ENCODE data around the gene TFEC. TPM values are rescaled to one million over a fixed set of nuclear protein-coding genes. Genes with fewer than 3 reads are reported as not detected.

The TFEC gene
- polyA plus RNA-seq, 1 of the 3 experiments (the other 2 are of a cell fraction) = not detected

DNA sequence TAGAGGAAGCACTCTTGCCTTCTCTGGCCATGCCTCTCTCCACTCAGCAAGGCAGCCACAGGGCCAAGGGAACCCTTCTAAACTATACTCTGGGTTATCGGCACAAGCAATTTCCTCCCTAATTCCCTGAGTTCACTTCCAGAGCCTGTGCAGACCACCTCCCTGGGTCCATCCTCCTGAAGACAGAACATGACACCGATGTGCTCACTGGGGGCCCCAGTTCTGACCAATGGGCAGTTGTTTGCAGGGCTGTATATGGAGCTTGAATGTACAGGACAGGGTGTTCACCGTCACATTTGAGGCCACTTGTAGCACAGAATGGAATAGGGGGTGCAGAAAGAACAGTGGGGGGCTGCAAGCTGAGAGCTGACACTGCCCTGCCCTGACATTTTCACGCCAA lies 77.7 kb downstream of the TFEC start:
- TF ChIP-seq RCOR1 (IDR thresholded peaks at IDR 0.05; ENCODE audit: low read length) (no peak), GABPA (IDR thresholded peaks at IDR 0.05; ENCODE audit: low read depth) (no peak), EP300 (IDR thresholded peaks at IDR 0.05; ENCODE audit: borderline replicate concordance in 1 of 2, low read depth in 1 of 2, low read length in 1 of 2) (no peak), NRF1 (IDR thresholded peaks at IDR 0.05; ENCODE audit: low read depth, low read length) (no peak), RAD21 (IDR thresholded peaks at IDR 0.05; ENCODE audit: low read length) (no peak), TEAD4 (IDR thresholded peaks at IDR 0.05; ENCODE audit: borderline replicate concordance, insufficient read depth) (no peak), SIN3A (IDR thresholded peaks at IDR 0.05; ENCODE audit: borderline replicate concordance, low read depth, low read length) (no peak), TCF12 (IDR thresholded peaks at IDR 0.05) (no peak), SMC3 (IDR thresholded peaks at IDR 0.05; ENCODE audit: low read depth, low read length) (no peak), MEF2A (IDR thresholded peaks at IDR 0.05; ENCODE audit: borderline replicate concordance, low read depth) (no peak), FOXM1 (IDR thresholded peaks at IDR 0.05; ENCODE audit: low read depth) (no peak), FOSL2 (IDR thresholded peaks at IDR 0.05; ENCODE audit: borderline replicate concordance, low read depth) (no peak), RFX5 (IDR thresholded peaks at IDR 0.05; ENCODE audit: low read length) (no peak), JUND (IDR thresholded peaks at IDR 0.05) (no peak)
- TF ChIP-seq, protein P1, sequence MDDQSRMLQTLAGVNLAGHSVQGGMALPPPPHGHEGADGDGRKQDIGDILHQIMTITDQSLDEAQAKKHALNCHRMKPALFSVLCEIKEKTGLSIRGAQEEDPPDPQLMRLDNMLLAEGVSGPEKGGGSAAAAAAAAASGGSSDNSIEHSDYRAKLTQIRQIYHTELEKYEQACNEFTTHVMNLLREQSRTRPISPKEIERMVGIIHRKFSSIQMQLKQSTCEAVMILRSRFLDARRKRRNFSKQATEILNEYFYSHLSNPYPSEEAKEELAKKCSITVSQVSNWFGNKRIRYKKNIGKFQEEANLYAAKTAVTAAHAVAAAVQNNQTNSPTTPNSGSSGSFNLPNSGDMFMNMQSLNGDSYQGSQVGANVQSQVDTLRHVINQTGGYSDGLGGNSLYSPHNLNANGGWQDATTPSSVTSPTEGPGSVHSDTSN (IDR thresholded peaks at IDR 0.05) = no peak
- TF ChIP-seq, protein P2, sequence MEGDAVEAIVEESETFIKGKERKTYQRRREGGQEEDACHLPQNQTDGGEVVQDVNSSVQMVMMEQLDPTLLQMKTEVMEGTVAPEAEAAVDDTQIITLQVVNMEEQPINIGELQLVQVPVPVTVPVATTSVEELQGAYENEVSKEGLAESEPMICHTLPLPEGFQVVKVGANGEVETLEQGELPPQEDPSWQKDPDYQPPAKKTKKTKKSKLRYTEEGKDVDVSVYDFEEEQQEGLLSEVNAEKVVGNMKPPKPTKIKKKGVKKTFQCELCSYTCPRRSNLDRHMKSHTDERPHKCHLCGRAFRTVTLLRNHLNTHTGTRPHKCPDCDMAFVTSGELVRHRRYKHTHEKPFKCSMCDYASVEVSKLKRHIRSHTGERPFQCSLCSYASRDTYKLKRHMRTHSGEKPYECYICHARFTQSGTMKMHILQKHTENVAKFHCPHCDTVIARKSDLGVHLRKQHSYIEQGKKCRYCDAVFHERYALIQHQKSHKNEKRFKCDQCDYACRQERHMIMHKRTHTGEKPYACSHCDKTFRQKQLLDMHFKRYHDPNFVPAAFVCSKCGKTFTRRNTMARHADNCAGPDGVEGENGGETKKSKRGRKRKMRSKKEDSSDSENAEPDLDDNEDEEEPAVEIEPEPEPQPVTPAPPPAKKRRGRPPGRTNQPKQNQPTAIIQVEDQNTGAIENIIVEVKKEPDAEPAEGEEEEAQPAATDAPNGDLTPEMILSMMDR (IDR thresholded peaks at IDR 0.05) = no peak
- H3K4me2 ChIP-seq = no peak overlapping the region
- H2AFZ ChIP-seq (ENCODE audit: low read depth) = no peak overlapping the region
- no peaks in the 10 kb centered on the region for H4K20me1 ChIP-seq (ENCODE audit: insufficient read depth)
- no peak for DNase-seq
- no peaks in the 10 kb centered on the region for H3K27me3 ChIP-seq (ENCODE audit: insufficient read depth)
- no peaks in the 10 kb centered on the region for H3F3A ChIP-seq (replicated peaks; ENCODE audit: insufficient read depth)
- H3K79me2 ChIP-seq (ENCODE audit: insufficient read depth) = no peaks in the 10 kb centered on the region
- ChIA-PET POLR2A (no interaction called here), CTCF (no interaction called here)
- no peaks in the 10 kb centered on the region for H3K9me2 ChIP-seq
- H3K4me1 ChIP-seq (ENCODE audit: control insufficient read depth in 1 of 2, insufficient read depth in 2 of 2, low read depth in 1 of 2, low read length in 1 of 2) = no peaks in the 10 kb centered on the region
- WGBS (ENCODE audit: low lambda C conversion rate) = 6% methylated on average over 4 of the region's 4 CpGs
- H3K36me3 ChIP-seq (replicated peaks in 1 of 2; ENCODE audit: control insufficient read depth in 1 of 2, insufficient read depth in 2 of 2, low read length in 1 of 2) = no peaks in the 10 kb centered on the region
- H3K27ac ChIP-seq (ENCODE audit: low read depth in 2 of 2, low read length in 1 of 2) = no peak overlapping the region
- H3K4me3 ChIP-seq (ENCODE audit: low read depth in 2 of 2, low read length in 1 of 2) = no peak overlapping the region
- H3K9ac ChIP-seq = no peak overlapping the region
- H3K9me3 ChIP-seq = no peaks in the 10 kb centered on the region

DNA sequence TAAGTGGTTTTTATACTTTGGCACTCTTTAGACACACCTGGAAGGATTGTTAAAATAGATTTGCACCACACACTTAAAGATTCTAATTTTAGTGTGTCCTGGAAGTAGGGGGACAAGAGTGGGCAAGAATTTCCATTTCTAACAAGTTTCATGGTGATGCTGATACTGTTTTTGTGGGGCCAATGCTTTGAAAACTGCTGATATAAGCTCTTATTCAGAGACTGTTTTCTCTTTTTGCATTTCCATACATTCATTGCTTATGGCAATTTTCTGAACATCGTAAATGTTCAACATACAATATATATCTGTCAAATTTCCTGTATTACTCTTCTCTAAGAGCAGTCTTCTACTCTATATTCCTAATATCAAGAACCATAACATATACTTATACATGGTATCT lies 79.0 kb downstream of the TFEC start:
- CTCF ChIA-PET = no interaction called here
- no peak overlapping the region for H3K4me3 ChIP-seq (ENCODE audit: low read depth in 2 of 2, low read length in 1 of 2)
- WGBS (ENCODE audit: low lambda C conversion rate) = 0% methylated on average over 1 of the region's 1 CpG
- TF ChIP-seq, protein P2 (IDR thresholded peaks at IDR 0.05) = no peak
- TF ChIP-seq, protein P3, sequence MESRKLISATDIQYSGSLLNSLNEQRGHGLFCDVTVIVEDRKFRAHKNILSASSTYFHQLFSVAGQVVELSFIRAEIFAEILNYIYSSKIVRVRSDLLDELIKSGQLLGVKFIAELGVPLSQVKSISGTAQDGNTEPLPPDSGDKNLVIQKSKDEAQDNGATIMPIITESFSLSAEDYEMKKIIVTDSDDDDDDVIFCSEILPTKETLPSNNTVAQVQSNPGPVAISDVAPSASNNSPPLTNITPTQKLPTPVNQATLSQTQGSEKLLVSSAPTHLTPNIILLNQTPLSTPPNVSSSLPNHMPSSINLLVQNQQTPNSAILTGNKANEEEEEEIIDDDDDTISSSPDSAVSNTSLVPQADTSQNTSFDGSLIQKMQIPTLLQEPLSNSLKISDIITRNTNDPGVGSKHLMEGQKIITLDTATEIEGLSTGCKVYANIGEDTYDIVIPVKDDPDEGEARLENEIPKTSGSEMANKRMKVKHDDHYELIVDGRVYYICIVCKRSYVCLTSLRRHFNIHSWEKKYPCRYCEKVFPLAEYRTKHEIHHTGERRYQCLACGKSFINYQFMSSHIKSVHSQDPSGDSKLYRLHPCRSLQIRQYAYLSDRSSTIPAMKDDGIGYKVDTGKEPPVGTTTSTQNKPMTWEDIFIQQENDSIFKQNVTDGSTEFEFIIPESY (IDR thresholded peaks at IDR 0.05; ENCODE audit: borderline replicate concordance, low read depth) = no peak
- no peak for TF ChIP-seq NRF1 (IDR thresholded peaks at IDR 0.05; ENCODE audit: low read depth, low read length)
- TF ChIP-seq RFX5 (IDR thresholded peaks at IDR 0.05; ENCODE audit: low read length) = no peak
- TF ChIP-seq POLR2AphosphoS5 (IDR thresholded peaks at IDR 0.05; ENCODE audit: low read depth, low read length) = no peak
- TF ChIP-seq MXI1 (IDR thresholded peaks at IDR 0.05; ENCODE audit: low read depth, low read length) = no peak
- TF ChIP-seq GATA2 (CRISPR knock-in tag; IDR thresholded peaks at IDR 0.05) = no peak
- TF ChIP-seq, protein P1 (IDR thresholded peaks at IDR 0.05) = no peak
- no peak for TF ChIP-seq RCOR1 (IDR thresholded peaks at IDR 0.05; ENCODE audit: low read length)

More for the DNA sequence above, 79.0 kb downstream of the TFEC start:
- no peaks in the 10 kb centered on the region for H4K20me1 ChIP-seq (ENCODE audit: insufficient read depth)
- POLR2A ChIA-PET = no interaction called here
- H3K79me2 ChIP-seq (ENCODE audit: insufficient read depth) = no peaks in the 10 kb centered on the region
- no peaks in the 10 kb centered on the region for H3K9me3 ChIP-seq
- no peak overlapping the region for H2AFZ ChIP-seq (ENCODE audit: low read depth)
- no peak for DNase-seq
- H3K36me3 ChIP-seq (replicated peaks in 1 of 2; ENCODE audit: control insufficient read depth in 1 of 2, insufficient read depth in 2 of 2, low read length in 1 of 2) = no peaks in the 10 kb centered on the region
- no peak overlapping the region for H3K27ac ChIP-seq (ENCODE audit: low read depth in 2 of 2, low read length in 1 of 2)
- no peaks in the 10 kb centered on the region for H3K9me2 ChIP-seq
- H3K4me1 ChIP-seq (ENCODE audit: control insufficient read depth in 1 of 2, insufficient read depth in 2 of 2, low read depth in 1 of 2, low read length in 1 of 2) = no peaks in the 10 kb centered on the region
- H3F3A ChIP-seq (replicated peaks; ENCODE audit: insufficient read depth) = no peaks in the 10 kb centered on the region
- no peak overlapping the region for H3K9ac ChIP-seq
- H3K4me2 ChIP-seq = no peak overlapping the region
- no peaks in the 10 kb centered on the region for H3K27me3 ChIP-seq (ENCODE audit: insufficient read depth)
